Measurements from ENCODE around the gene DPM1.
"Not testable (repeated sequence)": the region's sequence is repeated elsewhere in the genome, so short reads cannot be mapped to it uniquely, and the experiment has no call there.

DPM1 gene

DNA sequence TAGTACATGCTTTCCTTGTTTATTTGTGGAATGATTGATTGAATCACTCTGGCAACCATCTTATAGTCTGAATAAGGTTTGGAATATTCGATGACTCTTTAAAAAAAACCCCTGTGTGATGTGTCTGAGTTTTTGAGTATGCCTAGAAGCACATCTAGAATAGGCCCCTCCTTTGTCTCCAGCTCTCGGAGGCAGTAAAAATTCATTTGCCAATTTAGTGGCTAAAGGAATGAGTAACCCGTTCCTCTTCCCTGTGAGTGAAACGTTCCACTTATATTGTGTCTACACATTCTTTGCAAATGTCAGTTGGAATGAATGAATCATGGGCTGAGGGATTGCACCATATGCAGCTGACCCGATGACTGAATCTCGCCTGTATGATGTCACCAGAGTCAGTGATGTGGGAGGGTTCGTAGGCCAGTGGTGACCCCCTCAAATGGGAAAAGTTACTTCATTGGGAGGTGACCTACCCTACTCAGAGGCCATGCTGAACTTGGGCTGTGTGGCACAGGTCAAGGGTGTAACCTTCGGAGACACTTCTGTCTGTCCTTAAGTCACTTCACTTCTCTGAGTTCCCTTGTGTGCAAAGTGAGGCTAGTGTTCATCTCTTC is 21.8 kb upstream of the DPM1 start:
- DNase-seq (ENCODE audit: low read depth in 2 of 2): peak; percentile 43 to 46

DNA sequence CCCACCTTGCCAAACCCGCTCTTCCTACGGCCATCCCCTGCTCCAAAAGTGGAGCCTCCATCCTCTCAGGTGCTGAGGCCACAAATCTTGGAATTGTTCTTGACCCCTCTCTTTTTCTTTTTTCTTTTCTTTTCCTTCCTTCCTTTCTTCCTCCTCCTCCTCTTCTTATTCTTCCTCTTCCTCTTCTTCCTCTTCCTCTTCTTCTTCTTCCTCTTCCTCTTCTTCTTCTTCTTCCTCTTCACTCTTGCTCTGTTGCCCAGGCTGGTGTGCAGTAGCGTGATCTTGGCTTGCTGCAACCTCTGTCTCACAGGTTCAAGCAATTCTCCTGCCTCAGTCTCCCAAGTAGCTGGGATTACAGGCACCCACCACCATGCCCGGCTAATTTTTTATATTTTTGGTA is 20.2 kb upstream of the DPM1 start:
- DNase-seq (ENCODE audit: low read depth in 2 of 2): not testable (repeated sequence)

DNA sequence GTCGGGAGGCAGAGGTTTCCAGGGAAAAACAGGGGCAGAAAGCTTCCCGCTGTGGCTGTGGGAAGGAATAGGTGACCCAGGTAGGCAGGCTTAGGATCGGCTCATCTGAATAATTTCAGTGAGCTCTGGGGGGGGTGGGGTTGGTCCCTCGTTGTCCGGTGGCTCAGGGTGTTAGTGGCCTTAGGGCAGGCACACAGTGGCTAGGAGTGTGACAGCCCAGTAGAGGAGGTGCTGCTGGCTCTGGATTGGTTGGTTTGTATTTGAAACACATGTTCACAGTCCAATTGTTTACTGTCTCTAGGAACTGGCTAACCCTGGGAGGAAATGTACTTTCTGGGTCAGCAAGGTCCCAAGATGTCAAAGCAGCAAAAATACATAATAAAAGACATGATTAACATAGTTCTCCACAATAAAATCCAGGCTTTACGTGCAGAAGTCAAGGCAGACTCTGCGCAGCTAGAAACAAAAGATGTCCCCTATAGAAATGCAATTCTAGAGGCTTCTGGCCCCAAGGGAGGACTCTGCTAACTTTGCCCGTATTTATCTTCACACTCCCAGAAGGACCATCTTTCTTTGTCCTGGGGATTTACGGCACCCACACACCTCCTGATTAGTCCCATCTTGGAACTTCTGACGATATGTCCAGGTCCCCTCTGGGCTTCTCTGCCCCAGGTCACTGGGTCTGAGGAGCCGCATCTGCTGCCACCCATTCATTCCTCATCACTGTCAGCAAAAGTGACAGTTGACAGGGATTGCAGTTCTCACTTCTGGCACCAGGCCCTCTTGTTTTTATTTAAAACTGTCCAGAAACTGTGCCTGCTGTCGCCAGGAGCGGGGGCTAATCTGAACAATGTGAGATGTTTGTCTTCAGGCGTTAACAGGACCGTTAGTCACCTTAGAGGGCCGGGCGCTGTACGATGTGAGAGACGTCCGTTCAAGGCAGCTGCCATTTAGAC is 19.0 kb upstream of the DPM1 start:
- no peak for DNase-seq (ENCODE audit: low read depth in 2 of 2)

DNA sequence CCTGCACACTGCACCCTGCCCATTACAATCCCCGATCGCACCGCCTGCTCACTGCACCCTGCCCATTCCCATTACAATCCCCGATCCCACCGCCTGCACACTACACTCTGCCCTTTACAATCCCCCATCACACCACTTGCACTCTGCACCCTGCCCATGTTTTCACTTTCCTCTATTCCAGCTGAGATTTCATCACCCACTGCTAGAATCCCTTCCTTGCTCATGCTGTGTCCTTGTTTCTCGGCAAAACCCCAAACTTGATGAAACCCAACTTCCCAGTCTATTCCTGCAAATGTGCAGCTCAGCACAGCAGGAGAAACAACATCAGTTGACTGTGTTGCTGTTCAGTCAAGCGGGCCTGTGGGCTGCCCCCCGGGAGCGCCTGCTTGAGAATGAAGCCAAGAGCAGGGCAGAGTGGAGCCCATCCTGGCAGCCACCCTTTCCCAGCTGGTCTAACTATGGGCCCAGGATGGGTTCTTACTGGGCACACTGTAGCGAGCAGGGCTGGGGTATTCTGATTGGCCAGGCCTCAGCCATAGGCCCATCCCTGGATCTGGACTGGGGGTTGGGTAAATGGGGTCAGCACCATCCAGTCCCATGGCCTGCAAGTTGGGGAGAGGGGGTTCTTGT is 17.5 kb upstream of the DPM1 start:
- no peak for DNase-seq (ENCODE audit: low read depth in 2 of 2)

DNA sequence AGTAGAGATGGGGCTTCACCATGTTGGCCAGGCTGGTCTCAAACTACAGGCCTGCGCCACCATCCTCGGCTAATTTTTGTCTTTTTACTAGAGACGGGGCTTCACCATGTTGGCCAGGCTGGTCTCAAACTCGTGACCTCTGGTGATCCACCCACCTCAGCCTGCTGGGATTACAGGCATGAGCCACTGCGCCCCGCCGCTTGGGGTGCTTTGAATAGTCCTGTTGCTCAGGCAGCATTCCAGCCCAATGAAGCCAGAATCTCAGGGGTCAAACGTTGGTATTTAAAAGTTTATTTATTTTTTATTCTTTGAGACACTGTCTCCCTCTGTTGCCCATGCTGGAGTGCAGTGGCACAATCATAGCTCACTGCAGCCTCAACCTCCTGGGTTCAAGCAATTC is 11.6 kb upstream of the DPM1 start:
- DNase-seq (ENCODE audit: low read depth in 2 of 2): no peak

DNA sequence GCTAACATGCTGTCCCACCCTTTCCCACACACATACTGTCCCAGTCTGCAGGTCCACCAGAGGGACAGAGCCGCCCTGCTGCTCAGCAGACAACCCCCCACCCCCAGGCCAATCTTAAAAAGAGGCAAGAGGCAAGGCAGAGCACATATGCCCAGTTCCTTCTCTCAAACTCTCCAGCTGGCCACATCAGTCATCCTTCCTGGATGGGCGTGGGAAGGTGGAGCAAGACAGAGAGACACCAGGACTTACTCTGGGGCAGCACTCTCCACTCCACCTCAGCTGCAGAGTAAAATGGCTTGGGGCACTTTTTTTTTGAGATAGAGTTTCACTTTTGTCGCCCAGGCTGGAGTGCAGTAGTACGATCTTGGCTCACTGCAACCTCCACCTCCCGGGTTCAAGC is 11.1 kb upstream of the DPM1 start:
- DNase-seq (ENCODE audit: low read depth in 2 of 2): no peak

DNA sequence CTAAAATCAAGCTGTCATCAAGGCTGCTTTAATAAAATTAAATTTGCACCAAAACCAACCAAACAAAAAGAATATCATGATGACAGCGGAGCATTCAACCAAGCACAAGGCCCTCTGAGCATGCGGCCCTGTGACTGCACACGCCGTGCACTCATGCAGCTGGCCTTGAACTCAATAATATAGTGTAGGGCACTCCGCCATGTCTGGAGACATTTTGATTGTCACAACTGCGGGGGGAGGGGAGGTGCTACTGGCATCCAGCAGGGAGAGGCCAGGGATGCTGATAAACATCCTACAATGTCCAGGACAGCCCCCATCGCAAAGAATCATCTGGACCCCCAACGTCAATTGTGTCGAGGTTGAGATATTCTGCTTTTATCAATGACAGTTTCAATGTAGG is 10.0 kb upstream of the DPM1 start:
- DNase-seq (ENCODE audit: low read depth in 2 of 2): no peak

DNA sequence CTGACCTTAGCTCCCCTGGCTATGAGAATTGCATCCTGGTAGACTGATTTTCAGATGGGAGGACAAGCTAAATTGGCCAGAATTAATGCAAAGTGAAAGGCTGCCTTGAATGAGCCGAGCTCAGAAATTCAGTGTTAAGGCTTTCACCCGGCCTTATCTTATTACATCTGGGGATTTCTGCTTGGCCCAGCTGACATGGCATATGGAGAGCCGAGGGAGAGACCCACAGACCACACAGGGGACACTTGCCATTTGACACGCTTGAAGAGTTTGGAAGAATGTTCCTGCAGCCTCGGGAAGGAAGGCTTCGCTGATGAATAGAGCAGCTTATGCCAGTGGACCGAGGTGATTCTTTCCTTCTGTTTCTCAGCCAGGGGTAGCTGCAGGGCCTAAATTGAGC is 9.3 kb upstream of the DPM1 start:
- DNase-seq (ENCODE audit: low read depth in 2 of 2): no peak

DNA sequence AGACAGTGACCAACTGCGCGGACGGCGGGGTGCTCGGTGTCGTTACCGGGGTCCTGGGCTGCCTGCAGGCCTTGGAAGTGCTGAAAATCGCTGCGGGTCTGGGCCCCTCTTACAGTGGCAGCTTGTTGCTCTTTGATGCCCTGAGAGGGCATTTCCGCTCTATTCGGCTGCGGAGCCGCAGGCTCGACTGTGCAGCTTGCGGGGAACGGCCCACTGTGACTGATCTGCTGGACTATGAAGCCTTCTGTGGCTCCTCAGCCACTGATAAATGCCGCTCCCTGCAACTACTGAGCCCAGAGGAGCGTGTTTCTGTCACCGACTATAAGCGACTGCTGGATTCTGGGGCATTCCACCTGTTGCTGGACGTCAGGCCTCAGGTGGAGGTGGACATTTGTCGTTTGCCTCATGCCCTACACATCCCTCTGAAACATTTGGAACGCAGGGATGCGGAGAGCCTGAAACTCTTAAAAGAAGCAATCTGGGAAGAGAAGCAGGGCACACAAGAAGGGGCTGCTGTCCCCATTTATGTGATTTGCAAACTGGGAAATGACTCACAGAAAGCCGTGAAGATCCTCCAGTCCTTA is 1.3 kb upstream of the DPM1 start:
- DNase-seq (ENCODE audit: low read depth in 2 of 2): no peak

DNA sequence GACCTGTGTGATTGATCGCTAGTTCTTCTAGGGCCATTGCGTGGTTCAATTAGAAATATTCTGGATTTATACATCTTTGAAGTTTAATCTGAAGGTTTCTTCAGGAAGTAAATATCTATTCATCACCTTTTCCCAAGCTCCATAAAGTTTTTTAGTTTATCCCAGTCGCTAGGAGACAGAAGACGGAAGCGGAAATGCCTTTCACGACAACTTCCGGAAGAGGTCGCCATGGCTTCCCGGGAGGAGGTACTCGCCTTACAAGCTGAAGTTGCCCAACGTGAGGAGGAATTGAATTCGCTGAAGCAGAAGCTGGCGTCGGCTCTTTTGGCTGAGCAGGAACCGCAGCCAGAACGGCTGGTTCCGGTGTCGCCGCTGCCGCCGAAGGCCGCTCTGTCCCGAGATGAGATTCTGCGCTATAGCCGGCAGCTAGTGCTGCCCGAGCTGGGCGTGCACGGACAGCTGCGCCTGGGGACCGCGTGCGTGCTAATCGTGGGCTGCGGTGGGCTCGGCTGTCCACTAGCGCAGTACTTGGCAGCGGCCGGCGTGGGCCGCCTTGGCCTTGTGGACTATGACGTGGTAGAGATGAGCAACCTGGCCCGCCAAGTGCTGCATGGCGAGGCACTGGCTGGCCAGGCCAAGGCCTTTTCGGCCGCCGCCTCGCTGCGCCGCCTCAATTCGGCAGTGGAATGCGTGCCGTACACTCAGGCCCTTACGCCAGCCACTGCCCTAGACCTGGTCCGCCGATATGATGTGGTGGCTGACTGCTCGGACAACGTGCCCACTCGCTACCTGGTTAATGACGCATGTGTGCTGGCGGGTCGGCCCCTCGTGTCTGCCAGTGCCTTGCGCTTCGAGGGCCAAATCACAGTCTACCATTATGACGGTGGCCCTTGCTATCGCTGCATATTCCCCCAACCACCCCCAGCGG is 547 bp upstream of the DPM1 start, which contains the start of gene MOCS3:
Gene MOCS3 (plus strand): TSS at position 204 of the 928 bp plus-strand sequence. CDS start 25 bp downstream, at position 229.
- peak; percentile 65 to 67 for DNase-seq (ENCODE audit: low read depth in 2 of 2)

DNA sequence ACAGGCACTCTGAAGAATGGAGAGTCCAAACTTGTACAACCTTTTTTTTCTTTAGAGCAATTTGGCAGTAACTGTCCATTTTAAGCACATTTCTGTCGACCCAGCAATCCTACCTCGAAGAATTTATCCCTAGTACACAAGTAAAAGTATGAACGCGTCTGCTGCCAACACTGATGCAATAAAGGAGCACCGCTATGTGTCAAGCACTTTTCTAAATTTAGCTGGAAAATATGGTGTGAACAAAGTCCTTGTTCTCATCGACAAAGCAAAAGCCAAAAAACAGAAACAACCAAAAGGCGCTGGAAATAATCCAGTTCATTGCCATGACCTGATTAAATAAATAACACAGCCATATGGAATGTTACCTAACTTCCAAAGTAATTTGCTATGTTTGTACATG is 1.1 kb downstream of the DPM1 start:
- no peak for DNase-seq (ENCODE audit: low read depth in 2 of 2)

DNA sequence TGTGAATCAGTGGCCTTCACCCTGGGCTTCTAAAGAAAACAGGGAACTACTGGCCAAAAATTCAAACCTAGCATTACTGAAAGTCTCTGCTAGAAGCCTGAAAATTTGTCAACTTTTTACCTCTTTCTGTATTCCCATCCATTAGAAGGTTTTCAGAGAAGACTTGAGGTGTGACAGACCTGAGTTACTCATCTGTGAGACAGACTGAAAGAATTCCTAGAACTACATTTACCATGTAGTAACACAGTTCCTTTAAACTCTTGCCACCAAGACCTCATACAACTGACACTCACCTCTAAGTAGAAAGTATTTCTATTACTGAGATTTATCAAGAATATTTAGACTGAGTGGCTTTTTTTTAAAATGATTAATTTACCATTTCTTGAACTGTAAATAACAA is 4.5 kb downstream of the DPM1 start:
- no peak for DNase-seq (ENCODE audit: low read depth in 2 of 2)

DNA sequence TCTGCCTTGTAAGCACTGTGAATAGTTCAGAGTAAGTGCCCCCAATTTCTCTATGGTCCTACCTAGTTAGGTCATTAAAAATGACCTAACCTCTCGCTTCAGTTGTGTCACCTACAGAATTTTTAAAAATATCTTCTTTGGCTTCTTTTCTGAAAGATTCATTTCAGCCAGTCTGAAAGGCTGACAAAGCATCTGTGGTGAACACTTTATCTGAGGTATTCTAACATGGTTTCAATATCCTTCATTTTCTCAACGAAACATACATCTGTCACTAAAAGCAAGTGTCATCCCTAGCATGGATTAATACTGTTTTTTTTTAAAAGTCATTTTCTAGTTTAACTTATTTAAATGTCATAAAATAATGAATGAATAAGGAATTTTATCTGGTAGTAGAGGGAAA is 5.1 kb downstream of the DPM1 start:
- DNase-seq (ENCODE audit: low read depth in 2 of 2): no peak

DNA sequence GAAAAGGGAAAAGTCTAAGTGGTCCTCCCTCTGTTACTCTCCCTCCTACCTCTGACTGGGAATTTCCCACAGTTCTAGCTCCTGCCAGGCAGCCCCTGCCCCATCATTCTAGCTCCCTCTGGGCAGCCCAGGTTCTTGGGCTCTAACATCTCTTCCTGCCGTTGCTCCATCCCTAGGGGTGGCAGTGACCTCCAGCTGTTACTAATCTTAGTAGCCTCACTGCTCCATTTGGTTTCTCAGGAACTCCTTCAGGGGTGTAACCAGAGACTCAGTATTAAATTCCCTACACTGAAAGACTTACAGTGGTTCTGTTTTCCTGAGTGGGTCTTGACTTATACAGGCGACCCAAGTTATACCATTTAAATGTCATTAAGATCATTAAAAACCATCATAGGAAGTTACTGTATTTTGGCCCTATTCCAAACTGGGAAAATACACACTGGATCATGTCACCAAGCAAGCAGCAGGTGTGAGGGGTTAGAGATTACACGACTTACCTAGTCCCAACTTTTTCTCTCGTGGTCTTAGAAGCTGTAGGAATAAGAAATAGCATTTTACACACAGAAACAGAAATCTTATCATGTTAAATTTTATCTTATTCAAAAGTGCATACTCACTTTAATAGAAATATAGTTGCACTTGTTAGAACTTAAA is 10.1 kb downstream of the DPM1 start:
- no peak for DNase-seq (ENCODE audit: low read depth in 2 of 2)

DNA sequence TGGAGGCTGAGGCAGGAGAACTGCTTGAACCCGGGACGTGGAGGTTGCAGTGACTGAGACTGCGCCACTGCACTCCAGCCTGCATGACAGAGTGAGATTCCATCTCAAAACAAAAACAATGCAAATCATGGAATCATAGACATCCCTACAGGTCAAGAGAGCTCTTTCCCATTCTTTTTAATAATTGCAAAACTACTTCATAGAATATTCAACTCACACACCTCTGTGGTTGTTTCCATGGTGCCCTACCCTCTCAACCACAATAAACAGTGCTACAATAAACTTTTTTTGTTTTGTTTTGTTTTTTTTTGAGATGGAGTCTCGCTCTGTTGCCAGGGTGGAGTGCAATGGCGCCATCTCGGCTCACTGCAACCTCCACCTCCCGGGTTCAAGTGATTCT is 15.3 kb downstream of the DPM1 start:
- DNase-seq (ENCODE audit: low read depth in 2 of 2): no peak

DNA sequence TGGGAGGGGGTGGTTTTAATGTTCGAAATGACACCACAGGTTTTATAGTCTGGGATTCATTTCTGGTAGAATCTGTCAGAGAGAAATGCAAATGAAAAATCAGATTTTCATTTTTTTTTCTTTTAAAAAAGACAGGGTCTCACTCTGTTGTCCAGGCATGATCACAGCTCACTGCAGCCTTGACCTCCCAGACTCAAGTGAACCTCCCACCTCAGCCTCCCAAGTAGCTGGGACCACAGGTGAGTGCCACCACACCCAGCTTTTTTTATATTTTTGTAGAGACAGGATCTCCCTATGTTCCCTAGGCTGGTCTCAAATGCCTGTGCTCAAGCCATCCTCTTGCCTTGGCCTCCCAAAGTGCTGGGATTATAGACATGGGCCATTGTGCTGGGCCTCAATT is 24.7 kb downstream of the DPM1 start:
- no peak for DNase-seq (ENCODE audit: low read depth in 2 of 2)

DNA sequence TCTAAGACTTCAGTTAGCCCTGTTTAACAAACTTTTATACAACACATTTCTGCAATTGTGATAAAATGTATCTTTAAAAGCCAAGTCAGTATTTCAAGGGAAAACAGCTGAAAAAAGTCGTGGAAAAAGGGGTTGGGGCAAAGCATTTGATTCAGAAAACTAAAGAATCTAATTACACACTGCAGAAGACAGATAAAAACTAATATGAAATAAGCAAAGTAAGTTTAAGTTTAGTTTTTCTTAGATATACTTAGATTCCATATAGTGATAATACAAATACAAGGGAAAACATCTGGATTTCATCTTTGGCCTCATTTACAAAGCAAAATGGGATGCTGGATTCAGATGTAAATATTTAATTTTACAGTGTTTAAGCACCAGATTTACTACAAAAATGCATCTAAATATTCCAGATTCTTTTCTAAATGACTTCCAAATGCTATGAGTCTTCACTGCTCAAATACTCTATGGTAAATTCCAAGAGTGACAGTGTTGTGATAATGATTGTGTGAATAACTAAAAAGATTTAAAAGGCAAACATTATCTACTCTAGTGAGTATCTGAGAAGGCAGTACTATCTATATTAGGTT is 25.5 kb downstream of the DPM1 start:
- DNase-seq (ENCODE audit: low read depth in 2 of 2): no peak

DNA sequence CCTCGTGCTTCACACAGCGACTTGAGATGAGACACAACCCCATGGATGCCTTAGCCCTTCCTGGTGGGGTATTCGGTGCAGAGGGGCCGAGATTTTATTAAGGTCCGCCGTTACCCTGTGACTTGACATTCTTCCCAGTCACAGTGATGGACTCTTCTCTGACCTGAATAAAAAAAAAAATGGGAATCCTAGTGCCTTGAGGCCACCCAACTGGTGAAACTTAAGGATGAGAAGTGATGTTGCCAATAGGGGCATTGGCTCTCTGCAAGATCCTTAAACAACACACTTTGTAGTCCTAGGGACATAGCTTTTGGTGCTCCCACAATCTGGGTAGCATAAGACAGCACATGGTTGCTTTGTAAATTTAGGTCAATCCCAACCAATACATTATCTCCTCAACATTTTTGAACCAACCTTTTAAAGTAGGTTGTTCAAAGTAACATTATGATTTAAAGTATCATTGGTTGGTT is 26.3 kb downstream of the DPM1 start:
- DNase-seq (ENCODE audit: low read depth in 2 of 2): no peak

DNA sequence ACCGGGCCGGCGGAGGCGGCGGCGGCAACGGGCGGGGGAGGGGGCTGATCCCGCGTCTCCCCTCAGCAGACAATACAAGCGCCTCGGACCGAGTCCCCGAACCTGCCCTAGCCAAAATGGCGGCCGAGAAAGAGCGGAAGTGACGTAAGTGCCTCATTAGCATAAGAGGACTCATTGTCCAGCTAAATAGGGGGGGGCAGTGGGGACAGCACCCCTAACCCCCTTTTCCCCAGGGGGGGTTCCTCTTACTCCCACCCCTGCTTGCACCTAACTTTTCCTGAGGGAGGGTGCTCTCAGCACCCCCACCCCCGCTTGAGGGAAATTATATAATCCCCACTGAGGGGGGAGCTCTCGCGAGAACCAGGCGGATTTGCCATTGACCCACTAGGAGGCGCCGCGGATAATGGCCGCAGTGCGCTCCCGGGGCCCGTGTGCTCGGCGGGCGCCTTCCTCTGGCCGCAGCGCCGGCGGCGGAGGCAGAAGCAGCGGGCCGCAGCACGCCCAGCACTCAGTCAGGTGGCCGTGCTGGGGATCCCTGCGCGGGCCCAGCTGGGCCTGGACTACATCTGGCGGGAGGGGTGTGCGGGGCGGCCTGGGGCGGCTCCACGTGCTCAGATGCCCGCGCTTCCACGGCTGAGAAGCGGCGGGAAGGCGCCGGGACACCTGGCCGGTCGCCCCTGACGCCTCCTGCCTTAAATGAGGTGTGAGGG is 26.9 kb downstream of the DPM1 start, which contains the start of gene ADNP:
Gene ADNP (minus strand): TSS at position 132 of the 710 bp plus-strand sequence. CDS start 27,441 bp downstream, outside the sequence.
- DNase-seq (ENCODE audit: low read depth in 2 of 2): peak; percentile 78 to 80

DNA sequence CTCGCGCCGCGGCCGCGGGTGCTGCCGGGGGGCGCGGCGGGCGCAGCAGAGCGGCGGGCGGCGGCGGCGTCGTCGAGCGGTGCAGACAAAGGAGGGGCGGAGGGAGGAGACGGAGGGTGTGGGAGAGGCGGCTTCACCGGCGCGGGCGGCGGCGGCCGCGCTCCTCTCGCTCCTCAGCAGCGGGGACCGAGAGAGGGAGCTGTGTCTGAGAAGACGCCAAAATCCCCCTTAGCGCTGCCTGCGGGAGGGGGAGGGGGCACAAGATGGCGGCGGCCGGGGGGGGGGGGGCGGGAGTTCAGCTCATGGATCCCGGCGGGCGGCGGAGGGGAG is 27.4 kb downstream of the DPM1 start:
- DNase-seq (ENCODE audit: low read depth in 2 of 2): no peak

Measured in stimulated activated CD4-positive, alpha-beta T cell treated with anti-CD3 and anti-CD28 coated beads, Interleukin-15, amount 100 ng/mL, for 48 hours (primary cell).